NCI-H510A treated with DMSO at 0.1 percent for 48 hours (cell line): Measurements from ENCODE around the gene HCN1.

Experiments used
- DNase-seq: peaks from one replicate; lab custom pipeline; 2025; lab: John Stamatoyannopoulos, UW

HCN1 gene

GRCh38 chr5:45288746-45289145, 407.4 kb downstream of the HCN1 start:
- DNase-seq, result no peak

GRCh38 chr5:45284436-45284835, 411.7 kb downstream of the HCN1 start:
- DNase-seq, result no peak

- DNase-seq, result no peak
Observed at GRCh38 chr5:45281081-45281480, 415.1 kb downstream of the HCN1 start.

GRCh38 chr5:45279109-45279508, 417.1 kb downstream of the HCN1 start:
- no peak for DNase-seq

GRCh38 chr5:45277860-45278259, 418.3 kb downstream of the HCN1 start:
- DNase-seq, result no peak

GRCh38 chr5:45274241-45274640, 421.9 kb downstream of the HCN1 start:
- no peak for DNase-seq

GRCh38 chr5:45271626-45272025, 424.6 kb downstream of the HCN1 start:
- DNase-seq, result no peak

- no peak for DNase-seq
Observed at GRCh38 chr5:45264447-45264846, 431.7 kb downstream of the HCN1 start.

GRCh38 chr5:45262061-45262590, 434.1 kb downstream of the HCN1 start:
- no peak for DNase-seq

- no peak for DNase-seq
Observed at GRCh38 chr5:45261125-45261524, 435.1 kb downstream of the HCN1 start.

- DNase-seq, result no peak
Observed at GRCh38 chr5:45260292-45260691, 435.9 kb downstream of the HCN1 start.

- no peak for DNase-seq
Observed at GRCh38 chr5:45252978-45253377, 443.2 kb downstream of the HCN1 start.

- no peak for DNase-seq
Observed at GRCh38 chr5:45252541-45252940, 443.6 kb downstream of the HCN1 start.

- DNase-seq, result no peak
Observed at GRCh38 chr5:45225571-45226031, 470.6 kb downstream of the HCN1 start.

GRCh38 chr5:45205403-45205961, 490.7 kb downstream of the HCN1 start:
- no peak for DNase-seq
